Transverse colon (tissue), 4 donors: ENCODE results near the gene PRKG1. TPM values are rescaled to one million over a fixed set of nuclear protein-coding genes. Genes with fewer than 3 reads are reported as not detected.

Source experiments
- DNase-seq: peaks from one replicate; pipeline ENCODE4 v3.0.0-alpha.2; 2019
- H3K27ac ChIP-seq, 4 donors: fragments of 200-600 bp; sonication (generic); 2 replicates each; pipeline ENCODE4 v1.5.1; 2016 to 2018; ENCODE audit warnings: inconsistent platforms in 4 of 4
- H3K27me3 ChIP-seq: fragments of 200-600 bp; sonication (generic); 2 replicates; pipeline ENCODE4 v1.5.1; 2017; ENCODE audit warnings: inconsistent platforms
- H3K36me3 ChIP-seq, 4 donors: fragments of 200-600 bp; sonication (generic); 2 replicates each; pipeline ENCODE4 v1.5.1; 2017 to 2019; ENCODE audit warnings: inconsistent platforms in 4 of 4
- H3K4me1 ChIP-seq, 4 donors: fragments of 200-600 bp; sonication (generic); 2 replicates each; pipeline ENCODE4 v1.5.1; 2017 to 2020; ENCODE audit warnings: inconsistent platforms in 4 of 4
- H3K4me3 ChIP-seq, 4 donors: fragments of 200-600 bp; sonication (generic); 1 replicate in 1 of 4; 2 replicates in 3 of 4; pipeline versions ENCODE4 v1.5.1 to v1.6.1; 2017 to 2019; ENCODE audit warnings: inconsistent platforms in 4 of 4
- H3K9me3 ChIP-seq, 2 donors: fragments of 200-600 bp; sonication (generic); 2 replicates each; pipeline ENCODE4 v1.5.1; 2017 to 2019; ENCODE audit warnings: inconsistent platforms in 2 of 2
- EP300 ChIP-seq: sonication (generic); formaldehyde crosslinking; IDR thresholded peaks from one replicate; pipeline ENCODE4 v1.6.1; 2017; ENCODE audit warnings: antibody characterized with exemption, low read depth
- POLR2A ChIP-seq: fragments of 450-650 bp; IDR thresholded peaks from one replicate; pipeline ENCODE4 v1.6.1; 2016; ENCODE audit warnings: antibody characterized with exemption, mild to moderate bottlenecking, moderate library complexity
- POLR2AphosphoS5 ChIP-seq, 3 donors: sonication (generic); formaldehyde crosslinking; IDR thresholded peaks; one replicate each; pipeline ENCODE4 v1.6.1; 2016; ENCODE audit warnings: antibody characterized with exemption in 3 of 3
- WGBS, 2 donors: methylation state at CpG; one replicate each; pipeline ENCODE4 v1.1.5; 2018; ENCODE audit warnings: low coverage in 1 of 2; 5-methylcytosine and 5-hydroxymethylcytosine counted together
- in situ Hi-C, 4 donors: fragments of 200-750 bp; cut with MboI; loops; one replicate each; pipeline versions ENCODE4 v1.15.0 to v1.15.1; 2017; ENCODE audit warnings: low sequenced_read_pairs in 3 of 4, low pct_ligation_motif_present in 1 of 4, low pct_unique_long_range_greater_than_20kb in 1 of 4
- intact Hi-C: fragments of 100-400 bp; cut with DNase I; formaldehyde crosslinking; loops from one replicate; pipeline ENCODE4 v1.15.1; 2023; ENCODE audit warnings: low total_unique reads
- total RNA-seq, 4 donors: library from RNA; depleted of rRNA; stranded (reverse); fragments of >200 nt; gene quantifications; one replicate each; pipeline ENCODE4 v1.1.0, GENCODE V29; 2016
- TF ChIP-seq, protein P1 (sequence below), 5 experiments: fragments of 200-600 bp in 3 of 5; fragments of 450-650 bp in 2 of 5; sonication (generic) in 3 of 5; IDR thresholded peaks; 1 replicate in 2 of 5; 2 replicates in 3 of 5; pipeline ENCODE4 v1.5.1; 2016 to 2017; ENCODE audit warnings: antibody characterized with exemption in 5 of 5, inconsistent platforms in 3 of 5, mild to moderate bottlenecking in 2 of 5, moderate library complexity in 1 of 5

Gene PRKG1
- total RNA-seq, 4 donors from 2014 or later, result 17.6 to 30.6 (median 26.9) TPM

DNA sequence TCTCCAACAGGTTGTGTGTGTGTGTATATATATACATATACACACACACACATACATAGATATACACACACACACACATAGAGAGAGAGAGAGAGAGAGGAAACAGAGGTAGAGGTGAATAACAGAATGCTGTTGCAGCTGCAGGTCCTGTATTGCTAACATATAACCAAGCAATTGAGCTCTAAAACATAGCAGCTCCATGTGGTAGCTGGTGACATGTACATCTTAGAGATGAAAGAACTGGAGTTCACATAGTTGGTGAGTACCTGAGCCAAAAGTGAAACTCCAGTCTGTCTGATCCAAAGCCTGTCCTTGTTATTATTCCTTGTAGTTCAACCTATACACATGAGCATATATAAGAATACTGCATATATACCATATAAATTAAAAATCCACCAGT is 778.0 kb downstream of the PRKG1 start:
- in situ Hi-C loops, result no loop called here
- H3K4me3 ChIP-seq, result no peak overlapping the region

DNA sequence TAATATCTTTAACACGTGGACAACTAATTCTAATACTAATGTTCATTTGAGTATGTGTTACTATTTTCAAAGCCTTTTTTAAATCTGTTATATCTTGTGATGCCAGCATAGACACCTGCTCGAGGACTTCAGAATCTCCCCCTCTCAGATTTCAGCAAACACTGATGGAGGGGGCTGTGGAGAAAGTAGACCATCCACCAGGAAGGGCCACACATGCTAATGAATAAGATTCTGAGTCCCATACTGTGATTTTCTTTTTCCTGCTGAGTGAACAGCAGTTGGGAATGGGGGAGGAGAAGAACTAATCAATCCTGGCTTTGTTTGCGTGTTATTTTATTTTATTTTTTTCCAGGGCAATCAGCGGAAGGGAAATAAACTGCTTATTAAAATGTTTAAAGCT is 783.0 kb downstream of the PRKG1 start:
- 84 to 86% methylated on average over 4 of the region's 4 CpGs for WGBS, 2 donors
- DNase-seq, result no peak
- H3K27ac ChIP-seq, result no peak overlapping the region
- H3K9me3 ChIP-seq, result no peaks in the 10 kb centered on the region
- no peaks in the 10 kb centered on the region for H3K4me1 ChIP-seq
- in situ Hi-C loops (no loop called here), intact Hi-C loops (no loop called here)
- no peaks in the 10 kb centered on the region for H3K27me3 ChIP-seq
- no peak overlapping the region for H3K4me3 ChIP-seq
- H3K36me3 ChIP-seq, result no peaks in the 10 kb centered on the region
- TF ChIP-seq, protein P1, sequence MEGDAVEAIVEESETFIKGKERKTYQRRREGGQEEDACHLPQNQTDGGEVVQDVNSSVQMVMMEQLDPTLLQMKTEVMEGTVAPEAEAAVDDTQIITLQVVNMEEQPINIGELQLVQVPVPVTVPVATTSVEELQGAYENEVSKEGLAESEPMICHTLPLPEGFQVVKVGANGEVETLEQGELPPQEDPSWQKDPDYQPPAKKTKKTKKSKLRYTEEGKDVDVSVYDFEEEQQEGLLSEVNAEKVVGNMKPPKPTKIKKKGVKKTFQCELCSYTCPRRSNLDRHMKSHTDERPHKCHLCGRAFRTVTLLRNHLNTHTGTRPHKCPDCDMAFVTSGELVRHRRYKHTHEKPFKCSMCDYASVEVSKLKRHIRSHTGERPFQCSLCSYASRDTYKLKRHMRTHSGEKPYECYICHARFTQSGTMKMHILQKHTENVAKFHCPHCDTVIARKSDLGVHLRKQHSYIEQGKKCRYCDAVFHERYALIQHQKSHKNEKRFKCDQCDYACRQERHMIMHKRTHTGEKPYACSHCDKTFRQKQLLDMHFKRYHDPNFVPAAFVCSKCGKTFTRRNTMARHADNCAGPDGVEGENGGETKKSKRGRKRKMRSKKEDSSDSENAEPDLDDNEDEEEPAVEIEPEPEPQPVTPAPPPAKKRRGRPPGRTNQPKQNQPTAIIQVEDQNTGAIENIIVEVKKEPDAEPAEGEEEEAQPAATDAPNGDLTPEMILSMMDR (IDR thresholded peaks at IDR 0.05), result no peak
- no peak for TF ChIP-seq EP300
- TF ChIP-seq POLR2A, result no peak
- no peak for TF ChIP-seq POLR2AphosphoS5 (IDR thresholded peaks at IDR 0.05)

More for the DNA sequence above, 778.0 kb downstream of the PRKG1 start:
- peaks cover 0 to 3% of the 10 kb centered on the region in 2 donors for H3K9me3 ChIP-seq
- intact Hi-C loops, result no loop called here
- H3K27ac ChIP-seq, result no peak overlapping the region
- H3K27me3 ChIP-seq, result no peaks in the 10 kb centered on the region
- DNase-seq, result no peak
- no peaks in the 10 kb centered on the region for H3K4me1 ChIP-seq
- TF ChIP-seq POLR2A (no peak), POLR2AphosphoS5 (IDR thresholded peaks at IDR 0.05) (no peak), EP300 (no peak)
- TF ChIP-seq, protein P1 (IDR thresholded peaks at IDR 0.05), result no peak
- H3K36me3 ChIP-seq, result no peaks in the 10 kb centered on the region

DNA sequence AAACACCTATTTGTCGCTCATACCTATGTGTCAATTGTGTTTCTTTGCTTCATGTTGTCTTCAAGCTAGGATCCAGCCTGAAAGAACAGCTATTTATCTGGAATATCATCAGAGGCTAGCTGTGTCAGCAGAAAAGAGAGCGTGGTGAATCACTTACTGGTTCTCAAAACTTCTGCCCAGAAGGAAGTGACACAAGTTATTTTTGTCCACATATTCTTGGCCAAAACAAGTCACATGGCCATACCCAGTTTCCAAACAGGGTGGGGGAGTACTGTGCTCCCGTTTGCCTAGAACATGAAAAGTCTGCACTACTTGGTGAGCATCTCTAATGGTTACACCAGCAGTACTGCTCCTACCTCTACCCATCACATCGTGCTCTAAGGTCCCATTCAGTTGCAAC is 786.0 kb downstream of the PRKG1 start:
- Histone ChIP-seq H3K27ac (no peak overlapping the region), H3K27me3 (no peaks in the 10 kb centered on the region), H3K4me3 (no peak overlapping the region), H3K9me3 (no peaks in the 10 kb centered on the region), H3K4me1 (no peaks in the 10 kb centered on the region), H3K36me3 (no peaks in the 10 kb centered on the region)
- in situ Hi-C loops (no loop called here), intact Hi-C loops (no loop called here)
- no peak for DNase-seq
- WGBS, 2 donors, result 70 to 80% methylated on average over 2 to 4 of the region's 4 CpGs
- no peak for TF ChIP-seq POLR2A
- no peak for TF ChIP-seq POLR2AphosphoS5 (IDR thresholded peaks at IDR 0.05)
- TF ChIP-seq, protein P1 (IDR thresholded peaks at IDR 0.05), result no peak
- TF ChIP-seq EP300, result no peak

DNA sequence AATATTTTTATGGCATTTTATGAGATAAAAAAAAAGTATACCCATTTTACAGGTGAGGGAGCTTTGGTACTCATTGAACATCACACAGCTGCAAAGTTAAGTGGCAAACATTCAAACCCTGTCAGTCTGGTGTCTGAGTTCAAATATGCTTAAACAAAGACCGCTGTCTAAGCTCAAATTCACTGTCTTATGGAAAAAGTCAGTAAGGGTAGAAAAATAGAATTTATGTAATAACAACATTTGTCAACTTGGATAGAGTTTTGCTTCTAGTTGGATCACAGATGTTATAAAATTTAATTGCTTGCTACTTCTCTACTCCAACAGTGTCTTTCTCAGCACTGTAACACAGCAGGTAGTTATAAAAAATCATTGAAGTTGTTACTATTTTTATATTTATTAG is 786.8 kb downstream of the PRKG1 start:
- no peaks in the 10 kb centered on the region for H3K9me3 ChIP-seq
- no peaks in the 10 kb centered on the region for H3K27me3 ChIP-seq
- no peaks in the 10 kb centered on the region for H3K4me1 ChIP-seq
- 50 to 68% methylated on average over 1 of the region's 1 CpG for WGBS, 2 donors
- H3K4me3 ChIP-seq, result no peak overlapping the region
- H3K36me3 ChIP-seq, result no peaks in the 10 kb centered on the region
- intact Hi-C loops (no loop called here), in situ Hi-C loops (no loop called here)
- no peak overlapping the region for H3K27ac ChIP-seq
- DNase-seq, result no peak
- TF ChIP-seq EP300, result no peak
- TF ChIP-seq, protein P1 (IDR thresholded peaks at IDR 0.05), result no peak
- no peak for TF ChIP-seq POLR2A
- no peak for TF ChIP-seq POLR2AphosphoS5 (IDR thresholded peaks at IDR 0.05)
